NCI-H748 (cell line): Measurements from ENCODE around the gene NLGN2.

Source experiments
- DNase-seq: peaks from one replicate; lab custom pipeline; 2025; ENCODE audit not compliant: unreplicated experiment; lab: John Stamatoyannopoulos, UW

NLGN2 gene

DNA sequence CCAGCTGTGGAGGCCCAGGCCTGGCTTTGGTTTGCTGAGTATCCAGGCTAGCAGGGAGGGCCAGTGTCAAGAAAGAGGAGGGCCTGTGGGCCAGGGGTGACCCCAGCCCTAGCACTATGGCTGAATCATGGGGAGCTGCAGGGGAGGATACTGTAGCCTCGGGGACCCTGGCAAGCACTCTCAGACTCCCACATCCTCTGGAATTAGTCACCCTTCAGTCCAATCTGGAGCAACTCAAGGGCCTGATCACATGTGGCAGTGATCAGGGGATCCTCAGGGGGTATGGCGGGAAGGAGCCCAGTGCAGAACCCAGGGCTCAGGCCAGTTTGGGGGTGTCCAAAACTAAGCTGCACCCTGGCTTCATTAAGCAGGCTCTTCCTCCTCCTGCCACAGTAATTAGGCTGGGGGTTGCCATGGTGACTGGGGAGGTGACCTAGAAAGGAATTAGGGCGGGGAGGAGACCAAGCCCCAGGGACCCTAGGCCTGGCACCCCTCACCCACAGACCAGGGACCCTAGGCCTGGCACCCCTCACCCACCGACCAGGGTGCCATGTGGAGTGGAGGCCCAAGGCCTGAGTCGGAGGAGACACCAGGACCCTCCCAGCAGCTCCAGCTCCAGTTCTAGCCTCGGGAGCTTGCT, 5.8 kb downstream of the NLGN2 start:
- no peak for DNase-seq

DNA sequence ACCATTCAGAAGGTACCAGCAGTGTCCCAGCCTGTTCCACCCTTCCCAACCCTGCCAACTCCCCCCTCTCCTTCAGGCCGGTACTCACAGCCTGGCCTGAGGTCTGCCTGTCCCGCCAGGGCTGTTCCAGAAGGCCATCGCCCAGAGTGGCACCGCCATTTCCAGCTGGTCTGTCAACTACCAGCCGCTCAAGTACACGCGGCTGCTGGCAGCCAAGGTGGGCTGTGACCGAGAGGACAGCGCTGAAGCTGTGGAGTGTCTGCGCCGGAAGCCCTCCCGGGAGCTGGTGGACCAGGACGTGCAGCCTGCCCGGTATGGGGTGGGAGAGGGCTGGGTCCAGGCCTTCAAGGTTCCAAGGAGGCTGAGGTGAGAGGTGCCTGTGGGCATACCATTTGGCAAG, 7.2 kb downstream of the NLGN2 start:
- DNase-seq = no peak

DNA sequence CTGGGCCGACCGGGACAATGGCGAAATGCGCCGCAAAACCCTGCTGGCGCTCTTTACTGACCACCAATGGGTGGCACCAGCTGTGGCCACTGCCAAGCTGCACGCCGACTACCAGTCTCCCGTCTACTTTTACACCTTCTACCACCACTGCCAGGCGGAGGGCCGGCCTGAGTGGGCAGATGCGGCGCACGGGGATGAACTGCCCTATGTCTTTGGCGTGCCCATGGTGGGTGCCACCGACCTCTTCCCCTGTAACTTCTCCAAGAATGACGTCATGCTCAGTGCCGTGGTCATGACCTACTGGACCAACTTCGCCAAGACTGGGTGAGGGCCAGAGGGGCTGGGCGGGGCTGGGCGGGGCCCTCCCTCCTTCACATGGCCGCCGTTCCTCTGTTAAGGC, 8.1 kb downstream of the NLGN2 start:
- no peak for DNase-seq

DNA sequence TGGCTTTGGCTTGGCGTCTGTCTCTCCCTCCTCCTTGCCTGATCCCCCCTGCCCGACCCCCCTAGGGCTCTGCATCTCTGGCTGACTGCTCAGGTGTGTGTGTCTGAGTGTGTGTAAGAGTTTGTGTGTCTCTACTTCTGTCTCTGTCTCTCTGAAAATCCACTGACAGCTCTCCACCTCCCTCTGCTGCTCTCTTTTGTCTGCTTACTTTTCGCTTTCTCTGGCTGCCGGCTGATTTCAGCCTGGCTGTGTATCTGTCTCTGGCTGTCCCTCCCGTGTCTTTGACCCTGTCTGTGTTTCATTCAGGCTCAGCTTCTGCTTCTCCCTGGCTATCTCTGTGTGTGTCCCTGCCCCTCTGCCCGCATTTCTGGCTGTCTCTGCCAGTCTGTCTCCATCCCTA, 8.7 kb downstream of the NLGN2 start:
- no peak for DNase-seq

DNA sequence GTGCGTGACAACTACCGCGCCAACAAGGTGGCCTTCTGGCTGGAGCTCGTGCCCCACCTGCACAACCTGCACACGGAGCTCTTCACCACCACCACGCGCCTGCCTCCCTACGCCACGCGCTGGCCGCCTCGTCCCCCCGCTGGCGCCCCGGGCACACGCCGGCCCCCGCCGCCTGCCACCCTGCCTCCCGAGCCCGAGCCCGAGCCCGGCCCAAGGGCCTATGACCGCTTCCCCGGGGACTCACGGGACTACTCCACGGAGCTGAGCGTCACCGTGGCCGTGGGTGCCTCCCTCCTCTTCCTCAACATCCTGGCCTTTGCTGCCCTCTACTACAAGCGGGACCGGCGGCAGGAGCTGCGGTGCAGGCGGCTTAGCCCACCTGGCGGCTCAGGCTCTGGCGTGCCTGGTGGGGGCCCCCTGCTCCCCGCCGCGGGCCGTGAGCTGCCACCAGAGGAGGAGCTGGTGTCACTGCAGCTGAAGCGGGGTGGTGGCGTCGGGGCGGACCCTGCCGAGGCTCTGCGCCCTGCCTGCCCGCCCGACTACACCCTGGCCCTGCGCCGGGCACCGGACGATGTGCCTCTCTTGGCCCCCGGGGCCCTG, 9.5 kb downstream of the NLGN2 start:
- DNase-seq = no peak

DNA sequence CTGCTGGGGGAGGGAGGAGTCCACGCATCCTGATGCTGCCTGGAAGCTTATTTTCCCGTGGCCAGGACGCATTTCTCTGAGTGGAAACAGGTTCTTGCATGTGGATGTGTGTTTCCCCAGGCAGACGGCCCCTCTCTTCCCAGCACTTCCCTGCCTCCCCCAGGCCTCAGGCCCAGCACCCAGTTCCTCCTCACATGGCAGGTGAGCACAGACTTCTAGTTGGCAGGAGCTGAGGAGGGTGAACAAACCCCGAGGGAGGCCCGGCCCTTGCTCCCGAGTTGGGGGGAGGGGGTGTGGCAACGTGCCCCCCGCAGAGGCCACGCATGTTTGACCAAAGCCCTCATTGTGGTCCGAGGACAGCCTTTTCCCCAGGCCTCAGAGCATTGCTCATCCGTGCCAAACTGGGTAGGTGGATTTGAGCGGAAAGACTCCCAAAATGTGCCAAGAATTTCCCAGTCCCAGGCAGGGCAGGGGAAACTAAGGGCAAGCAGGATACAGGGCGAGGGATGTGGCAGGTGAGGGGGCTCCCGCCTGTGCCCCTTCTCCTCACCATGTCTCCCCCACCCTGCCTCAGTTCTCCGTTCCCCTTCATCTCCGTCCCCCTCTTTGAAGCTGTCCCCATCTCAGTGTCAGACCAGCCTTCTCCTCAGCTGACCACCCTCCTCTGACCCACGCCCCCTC, 11.0 kb downstream of the NLGN2 start:
- no peak for DNase-seq

DNA sequence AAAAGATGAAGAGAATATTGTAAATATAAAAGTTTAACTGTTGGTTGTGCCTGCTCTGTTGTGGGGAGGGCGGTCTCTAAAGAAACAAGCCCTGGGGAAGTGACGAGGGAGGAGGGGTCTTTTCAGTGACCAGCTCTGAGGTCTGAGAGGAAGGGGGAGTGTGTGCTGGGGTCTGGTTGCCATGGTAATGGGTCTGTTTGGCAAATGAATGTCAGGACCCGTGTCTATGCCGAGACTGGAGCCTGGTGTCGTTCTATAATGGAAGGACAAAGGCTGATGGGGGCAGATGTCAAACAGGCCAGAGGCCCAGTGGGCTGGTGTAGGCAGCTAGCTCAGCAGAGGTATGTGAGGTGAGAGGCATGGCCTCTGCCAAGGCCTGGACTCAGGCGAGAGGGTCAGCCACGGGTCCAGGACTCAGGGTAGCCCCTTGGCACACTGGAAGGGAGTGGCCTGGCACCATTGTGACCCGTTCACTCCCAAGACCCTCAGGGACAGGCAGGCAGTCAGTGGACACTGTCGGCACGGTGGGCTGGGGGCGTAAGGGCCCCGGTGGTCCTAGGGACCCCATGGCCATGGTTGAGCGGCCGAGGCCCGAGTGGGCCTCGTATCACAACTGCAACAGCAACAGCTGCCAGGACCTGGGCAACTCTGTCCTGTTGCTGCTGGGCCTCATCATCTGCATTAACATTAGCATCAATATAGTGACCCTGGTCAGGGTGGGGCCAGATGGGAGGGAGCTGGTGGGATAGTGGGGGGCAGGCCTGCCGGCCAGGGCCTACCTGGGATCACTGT, 12.4 kb downstream of the NLGN2 start, which contains the start of gene SPEM1:
SPEM1 (plus strand) TSS at position 506 of the 792 bp plus-strand sequence; CDS start at position 567, 61 bp downstream.
- DNase-seq = no peak

DNA sequence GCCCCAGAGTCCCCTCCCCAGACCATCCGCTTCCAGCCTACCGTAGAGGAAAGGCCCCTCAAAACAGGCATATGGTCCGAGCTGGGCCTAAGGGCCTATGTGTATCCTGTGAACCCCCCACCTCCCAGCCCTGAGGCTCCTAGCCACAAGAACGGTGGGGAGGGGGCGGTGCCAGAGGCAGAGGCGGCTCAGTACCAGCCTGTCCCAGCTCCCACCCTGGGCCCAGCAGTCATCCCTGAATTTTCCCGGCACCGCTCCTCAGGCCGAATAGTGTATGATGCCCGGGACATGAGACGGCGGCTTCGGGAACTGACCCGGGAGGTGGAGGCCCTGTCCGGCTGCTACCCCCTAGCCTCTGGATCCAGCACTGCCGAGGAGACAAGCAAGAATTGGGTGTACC, 13.5 kb downstream of the NLGN2 start:
- no peak for DNase-seq

DNA sequence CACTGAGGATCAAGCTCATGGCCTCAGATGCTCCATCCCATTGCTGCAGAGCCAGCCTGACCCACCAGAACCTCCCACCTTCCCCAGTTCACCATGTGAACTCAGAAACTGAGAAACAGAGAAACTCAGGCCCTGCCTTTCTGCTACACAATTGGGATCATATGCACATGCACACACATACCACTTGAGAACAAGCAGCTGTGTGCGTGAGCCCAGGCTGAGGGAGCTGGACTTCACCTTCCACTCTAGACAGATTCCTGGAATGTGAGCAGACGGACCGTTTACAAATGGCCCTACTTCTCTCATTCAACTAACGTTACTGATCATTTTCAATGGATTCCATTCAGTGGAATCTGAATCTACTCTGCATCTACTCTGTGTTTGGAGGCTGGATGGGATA, 16.0 kb downstream of the NLGN2 start:
- no peak for DNase-seq

DNA sequence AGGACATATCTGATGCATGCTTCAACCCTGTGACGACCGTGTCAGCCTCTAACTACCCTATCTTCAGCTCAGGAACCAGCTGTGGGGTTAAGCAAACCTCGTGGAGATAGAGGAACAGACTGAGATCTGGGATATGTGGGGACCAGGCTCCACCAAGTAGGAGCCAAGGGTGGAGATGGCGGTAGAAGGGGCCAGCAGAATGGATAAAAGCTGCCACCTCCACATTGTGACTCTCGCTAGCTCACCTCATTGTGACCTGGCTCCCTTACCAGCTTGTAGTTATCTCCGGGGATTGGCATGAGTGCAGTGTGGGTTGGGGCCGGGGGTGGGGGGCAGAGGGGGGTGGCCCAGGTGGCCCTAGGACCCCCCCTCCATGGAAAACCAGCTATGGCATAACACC, 17.7 kb downstream of the NLGN2 start, which contains the start of gene SPEM2:
SPEM2 (plus strand) TSS at position 301 of the 400 bp plus-strand sequence; CDS start at position 374, 73 bp downstream.
- no peak for DNase-seq

DNA sequence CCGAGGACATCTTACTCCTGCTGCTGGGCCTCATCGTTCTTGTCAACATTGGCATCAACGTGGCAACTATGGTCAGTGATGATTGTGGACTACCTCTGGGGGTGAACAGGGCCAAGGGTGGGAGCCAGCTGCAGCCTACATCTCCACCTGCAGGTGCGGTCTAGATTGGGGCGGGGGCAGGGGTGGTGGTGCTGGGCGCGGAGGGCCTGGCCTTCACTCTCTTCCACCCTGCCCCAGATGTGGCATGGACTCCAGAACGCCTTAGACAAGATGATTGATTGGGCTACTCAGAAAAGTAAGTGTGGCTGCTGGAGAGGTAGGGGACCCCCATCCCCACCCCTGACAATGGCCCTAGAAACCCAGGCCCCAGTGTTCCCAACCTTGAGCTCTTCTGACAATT, 18.1 kb downstream of the NLGN2 start:
- no peak for DNase-seq

DNA sequence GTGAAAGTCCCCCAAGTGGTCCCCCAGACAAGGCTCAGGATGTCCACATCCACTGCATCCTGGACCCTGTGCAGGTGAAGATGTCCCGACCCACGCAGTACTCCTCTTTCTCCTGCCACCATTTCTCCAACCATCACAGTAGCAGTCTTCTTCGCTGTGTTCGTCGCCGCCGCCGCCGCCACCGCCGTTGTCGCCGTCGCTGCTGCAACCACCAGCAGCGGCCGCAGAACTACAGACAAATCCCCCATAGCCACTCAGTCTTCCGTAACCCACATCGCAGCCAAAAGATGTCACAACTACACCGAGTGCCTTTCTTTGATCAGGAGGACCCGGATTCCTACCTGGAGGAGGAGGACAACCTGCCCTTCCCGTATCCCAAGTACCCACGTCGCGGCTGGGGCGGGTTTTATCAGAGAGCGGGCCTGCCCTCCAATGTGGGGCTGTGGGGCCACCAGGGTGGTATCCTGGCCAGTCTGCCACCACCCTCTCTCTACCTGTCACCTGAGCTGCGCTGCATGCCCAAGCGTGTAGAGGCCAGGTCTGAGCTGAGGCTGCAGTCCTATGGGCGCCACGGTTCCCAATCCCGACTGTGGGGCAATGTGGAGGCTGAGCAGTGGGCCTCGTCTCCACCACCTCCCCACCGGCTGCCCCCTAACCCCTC, 18.7 kb downstream of the NLGN2 start:
- DNase-seq = no peak

DNA sequence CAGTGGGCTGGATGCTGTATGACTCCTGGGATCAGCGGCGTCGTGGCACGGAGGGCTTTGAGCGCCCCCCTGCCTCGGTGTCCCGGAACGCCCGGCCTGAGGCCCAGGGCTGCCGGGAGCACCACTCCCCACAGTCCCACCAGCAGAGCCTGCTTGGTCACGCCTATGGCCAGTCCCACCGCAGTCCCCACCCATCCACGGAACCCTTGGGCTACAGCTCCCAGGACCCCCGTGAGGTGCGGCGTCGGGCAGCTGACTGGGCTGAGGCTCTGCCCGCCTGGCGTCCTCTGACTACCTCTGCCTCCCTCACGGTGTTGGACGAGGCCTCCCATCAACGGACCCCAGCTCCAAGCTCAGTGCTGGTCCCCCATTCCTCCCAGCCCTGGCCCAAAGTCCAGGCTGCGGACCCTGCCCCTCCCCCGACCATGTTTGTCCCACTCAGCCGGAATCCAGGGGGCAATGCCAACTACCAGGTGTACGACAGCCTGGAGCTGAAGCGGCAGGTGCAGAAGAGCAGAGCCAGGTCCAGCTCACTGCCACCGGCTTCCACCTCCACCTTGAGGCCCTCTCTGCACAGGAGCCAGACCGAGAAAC, 19.3 kb downstream of the NLGN2 start:
- DNase-seq = no peak

DNA sequence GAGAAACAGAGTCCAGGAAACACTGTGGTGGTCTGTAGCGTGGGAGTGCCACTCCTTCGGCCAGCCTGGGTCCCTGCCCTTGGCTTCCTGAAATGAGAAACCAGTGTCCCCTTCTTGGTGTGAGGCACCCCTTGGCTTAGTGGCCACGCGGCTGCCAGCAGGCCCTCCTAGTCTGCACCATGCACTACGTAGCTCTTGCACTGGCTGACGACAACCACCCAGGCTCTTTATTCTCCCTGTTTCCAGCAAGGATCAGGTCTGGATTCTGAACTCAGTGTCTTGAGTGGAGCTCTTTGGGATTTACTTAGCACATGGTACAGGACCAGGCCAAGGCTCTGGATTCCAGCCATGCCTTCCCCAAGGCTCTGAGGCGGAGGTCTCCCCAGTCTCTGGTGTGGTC, 19.9 kb downstream of the NLGN2 start:
- DNase-seq = no peak

DNA sequence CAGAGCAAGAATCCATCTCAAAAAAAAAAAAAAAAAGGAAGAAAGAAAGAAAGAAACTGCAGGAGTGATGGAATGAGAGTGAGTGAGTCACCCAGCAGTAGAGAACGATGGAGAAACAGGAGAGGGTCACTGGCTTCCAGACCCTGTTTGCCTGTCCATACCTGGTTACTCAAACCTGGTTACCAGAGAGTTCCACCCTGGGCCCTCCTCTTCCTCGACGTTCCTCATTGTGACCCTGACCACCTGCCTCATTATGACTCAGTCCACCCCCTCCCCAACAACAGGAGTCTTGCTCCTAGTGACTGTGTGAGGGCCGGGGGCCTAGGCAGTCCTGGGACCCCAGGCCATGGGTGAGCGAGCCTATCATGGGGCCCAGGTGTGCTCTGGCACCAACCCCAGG, 20.9 kb downstream of the NLGN2 start, which contains the start of gene SPEM3:
SPEM3 (plus strand) TSS at position 301 of the 400 bp plus-strand sequence; CDS start at position 347, 46 bp downstream.
- DNase-seq = no peak

DNA sequence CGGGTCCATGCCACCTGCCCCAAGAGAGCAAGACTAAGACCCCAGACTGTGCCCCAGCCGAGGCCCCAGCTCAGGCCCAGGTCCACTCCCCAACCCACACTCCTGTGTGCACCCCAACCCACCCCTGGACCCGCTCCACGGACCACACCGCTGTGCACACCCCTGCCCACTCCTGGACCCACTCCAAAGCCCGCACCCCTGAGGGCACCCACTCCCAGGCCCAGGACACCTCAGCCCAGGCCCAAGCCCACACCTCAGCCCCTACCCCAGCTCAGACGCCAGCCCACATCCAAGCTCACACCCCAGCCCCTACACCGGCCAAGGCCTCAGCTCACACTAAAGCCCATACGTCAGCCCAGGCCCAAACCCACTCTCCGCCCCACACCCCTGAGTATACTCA, 22.1 kb downstream of the NLGN2 start:
- no peak for DNase-seq

DNA sequence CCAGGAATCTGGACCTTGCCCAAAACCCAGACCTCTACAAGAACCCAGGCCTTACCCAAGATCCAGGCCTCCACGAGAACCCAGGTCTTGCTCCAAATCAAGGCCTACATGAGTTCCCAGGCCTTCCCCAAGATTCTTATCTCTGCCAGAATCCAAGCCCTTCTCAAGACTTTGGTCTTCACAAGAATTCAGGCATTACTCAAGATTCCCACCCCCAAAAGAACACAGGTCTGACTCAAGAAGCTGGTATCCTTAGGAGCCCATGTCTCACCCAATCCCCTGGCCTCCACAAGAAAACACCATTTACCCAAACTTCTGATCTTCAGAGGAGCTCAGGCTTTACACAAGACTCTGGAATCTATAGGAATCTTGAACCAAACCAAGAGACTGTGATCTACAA, 23.6 kb downstream of the NLGN2 start:
- DNase-seq = no peak

DNA sequence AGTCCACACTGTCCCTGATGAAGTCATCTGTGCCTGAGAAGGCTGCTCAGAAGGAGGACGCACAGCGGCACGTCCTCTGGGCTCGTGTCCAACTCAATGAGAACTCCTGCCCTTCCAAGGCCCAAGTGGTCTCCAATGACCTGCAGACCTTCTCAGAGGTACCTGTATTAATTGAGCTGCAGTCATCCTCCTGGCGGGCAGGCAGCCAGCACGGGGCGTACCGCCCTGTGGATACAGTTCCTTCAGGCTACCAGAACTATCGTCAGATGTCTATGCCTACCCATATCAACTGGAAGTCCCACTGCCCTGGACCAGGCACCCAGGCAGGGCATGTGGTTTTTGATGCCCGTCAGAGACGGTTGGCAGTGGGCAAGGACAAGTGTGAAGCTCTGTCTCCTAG, 24.7 kb downstream of the NLGN2 start:
- no peak for DNase-seq

DNA sequence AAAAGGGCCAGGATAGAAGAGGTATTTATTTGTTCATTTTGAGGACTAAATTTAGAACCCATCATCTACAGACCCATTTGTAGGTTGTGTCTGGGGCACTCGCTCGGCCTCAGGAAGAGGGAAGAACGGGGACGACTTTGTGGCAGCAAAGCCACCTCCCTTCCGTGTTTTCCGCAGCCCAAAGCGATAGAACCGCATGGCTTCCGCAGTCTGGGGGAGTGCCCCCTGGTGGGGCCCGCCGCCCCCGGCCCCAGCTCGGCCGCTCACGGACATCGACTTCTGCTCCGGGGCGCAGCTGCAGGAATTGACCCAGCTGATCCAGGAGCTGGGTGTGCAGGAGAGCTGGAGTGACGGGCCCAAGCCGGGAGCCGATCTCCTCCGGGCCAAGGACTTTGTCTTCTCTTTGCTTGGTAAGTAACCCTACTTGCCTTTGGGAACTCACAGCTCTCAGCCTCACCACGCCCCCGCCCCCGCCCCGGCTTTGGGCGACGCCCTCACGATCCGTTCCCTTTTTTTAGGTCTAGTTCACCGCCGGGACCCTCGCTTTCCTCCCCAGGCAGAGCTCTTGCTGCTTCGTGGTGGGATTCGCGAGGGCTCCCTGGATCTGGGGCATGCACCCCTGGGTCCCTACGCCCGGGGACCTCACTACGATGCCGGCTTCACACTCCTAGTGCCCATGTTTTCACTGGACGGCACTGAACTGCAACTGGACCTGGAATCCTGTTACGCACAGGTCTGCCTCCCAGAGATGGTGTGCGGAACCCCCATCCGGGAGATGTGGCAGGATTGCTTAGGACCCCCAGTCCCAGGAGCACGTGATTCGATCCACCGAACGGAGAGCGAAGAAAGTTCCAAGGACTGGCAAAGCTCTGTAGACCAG, 28.3 kb downstream of the NLGN2 start:
- peak; percentile 74 for DNase-seq
